T follicular helper cell (primary cell): ENCODE measurements around the gene RNF169.
"Not testable (repeated sequence)": the region's sequence is repeated elsewhere in the genome, so short reads cannot be mapped to it uniquely, and the experiment has no call there.

Source experiments
- DNase-seq: peaks from one replicate; pipeline ENCODE4 v3.0.0-alpha.2; 2020; ENCODE audit warnings: low read depth

Gene RNF169

DNA sequence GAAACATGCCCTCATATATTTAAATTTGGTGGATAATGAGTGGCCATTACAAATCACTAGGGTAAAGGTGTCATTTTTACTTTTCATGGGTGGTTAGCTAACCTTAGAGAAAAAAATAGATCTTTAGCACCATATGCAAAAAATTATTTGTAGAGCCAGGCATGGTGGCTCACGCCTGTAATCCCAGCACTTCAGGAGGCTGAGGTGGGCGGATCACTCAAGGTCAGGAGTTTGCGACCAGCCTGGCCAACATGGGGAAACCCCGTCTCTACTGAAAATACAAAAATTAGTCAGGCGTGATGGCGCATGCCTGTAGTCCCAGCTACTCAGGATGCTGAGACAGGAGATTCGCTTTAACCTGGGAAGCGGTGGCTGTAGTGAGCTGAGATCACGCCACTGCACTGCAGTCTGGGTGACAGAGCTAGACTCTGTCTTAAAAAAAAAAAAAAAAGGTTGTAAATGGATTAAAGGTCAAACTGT, 19.6 kb downstream of the RNF169 start:
- DNase-seq: not testable (repeated sequence)

DNA sequence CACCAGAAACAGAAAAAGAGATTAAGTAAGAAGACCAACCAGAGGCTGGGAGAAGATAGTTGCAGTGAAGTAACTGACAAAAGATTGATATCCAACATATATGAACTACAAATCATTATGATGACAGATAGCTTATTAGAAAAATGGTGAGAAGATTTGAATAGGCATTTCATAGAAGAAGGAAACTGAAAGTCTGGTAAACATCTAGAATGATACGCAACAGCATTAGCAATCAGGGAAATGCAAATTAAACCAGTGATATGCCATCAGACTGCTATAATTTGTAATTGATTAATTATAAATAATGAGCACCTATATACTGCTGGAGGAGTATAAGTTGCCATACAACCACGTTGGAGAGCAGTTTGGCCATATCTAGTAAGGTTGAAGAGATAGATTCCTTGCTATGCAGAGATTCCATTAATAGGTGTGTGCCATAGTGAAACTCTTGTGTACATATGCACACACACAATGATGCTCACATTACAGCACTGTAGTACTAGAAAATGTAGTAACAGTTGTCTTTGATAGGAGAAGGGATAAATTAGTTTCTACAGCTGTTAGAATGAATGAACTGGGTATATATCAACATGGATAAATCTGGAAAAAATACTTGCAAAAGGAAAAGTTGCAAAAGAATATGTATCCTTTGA, 20.5 kb downstream of the RNF169 start:
- no peak for DNase-seq

DNA sequence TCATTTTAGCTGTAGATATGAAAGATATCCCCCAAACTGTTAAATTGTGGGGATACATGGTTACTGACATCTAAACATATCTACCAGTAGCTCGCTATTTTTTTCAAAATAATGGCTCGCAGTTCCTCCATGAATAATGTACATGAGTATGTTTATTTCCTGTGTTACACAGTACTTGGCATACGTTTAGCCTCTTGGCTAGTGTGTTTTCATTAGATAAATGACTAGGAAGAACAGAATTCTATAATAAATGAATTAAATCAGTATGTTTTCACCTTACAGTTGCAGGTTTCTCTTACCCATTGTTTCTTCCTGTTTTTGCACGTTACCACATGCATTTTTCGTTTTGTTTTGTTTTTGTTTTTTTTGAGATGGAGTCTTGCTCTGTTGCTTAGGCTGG, 21.8 kb downstream of the RNF169 start:
- DNase-seq: no peak

DNA sequence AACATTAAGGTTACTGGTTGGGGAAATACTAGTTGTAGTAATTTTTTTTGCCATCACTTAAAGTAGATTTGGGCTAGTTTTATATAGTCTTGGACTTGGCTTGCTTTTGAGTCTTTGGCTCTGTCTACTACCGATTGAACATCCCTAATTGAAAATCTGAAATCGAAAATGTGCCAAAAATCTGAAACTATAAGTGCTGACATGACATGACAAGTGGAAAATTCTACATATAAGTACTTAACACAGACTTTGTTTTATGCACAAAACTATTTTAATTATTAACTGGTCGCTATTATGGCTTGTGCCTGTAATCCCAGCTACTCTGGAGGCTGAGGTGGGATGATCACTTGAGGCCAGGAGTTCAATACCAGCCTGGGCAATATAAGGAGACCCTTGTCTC, 22.5 kb downstream of the RNF169 start:
- DNase-seq: no peak

- DNase-seq: no peak
Measured at GRCh38 chr11:74773476-74773875, 24.8 kb downstream of the RNF169 start.

- DNase-seq: no peak
Measured at GRCh38 chr11:74775762-74776161, 27.1 kb downstream of the RNF169 start.

GRCh38 chr11:74776546-74776945, 27.9 kb downstream of the RNF169 start:
- DNase-seq: no peak

DNA sequence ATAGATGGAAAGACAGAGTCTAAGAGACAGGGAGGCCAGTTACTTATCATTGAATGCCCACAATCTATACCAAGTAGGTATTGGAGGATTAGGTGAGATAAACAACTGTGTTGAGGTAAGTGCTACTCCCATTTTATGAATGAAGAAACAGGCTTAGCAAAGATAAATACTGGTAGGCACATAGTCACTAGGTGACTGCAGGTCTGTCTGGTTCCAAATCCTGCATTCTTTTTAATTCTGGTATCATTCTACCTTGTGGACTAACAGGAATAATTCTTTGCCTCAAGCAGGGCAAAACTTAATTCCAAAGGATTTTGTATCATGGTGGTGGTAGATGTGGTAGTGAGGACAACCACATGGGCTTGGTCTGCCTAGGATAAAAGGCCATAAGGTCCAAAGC, 28.4 kb downstream of the RNF169 start:
- no peak for DNase-seq

DNA sequence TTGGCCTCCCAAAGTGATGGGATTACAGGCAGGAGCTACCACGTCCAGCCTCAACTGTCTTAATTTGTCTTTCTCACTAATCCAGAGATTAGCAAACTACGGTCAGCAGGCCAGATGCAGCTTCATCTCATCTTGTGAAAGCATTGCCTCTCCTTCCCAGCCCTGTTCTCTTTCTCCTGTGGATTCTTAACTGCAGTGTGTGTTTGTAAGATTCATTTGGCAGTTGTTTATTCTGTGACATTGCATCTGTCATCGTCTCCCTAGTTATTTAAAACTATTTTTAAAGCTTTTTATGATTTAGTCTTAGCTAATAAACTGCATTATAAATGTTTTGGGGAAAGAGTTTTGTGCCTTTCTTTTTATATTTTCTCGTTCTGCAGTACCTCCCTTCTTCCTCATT, 29.2 kb downstream of the RNF169 start:
- no peak for DNase-seq

- DNase-seq: no peak
Measured at GRCh38 chr11:74778581-74778980, 29.9 kb downstream of the RNF169 start.

DNA sequence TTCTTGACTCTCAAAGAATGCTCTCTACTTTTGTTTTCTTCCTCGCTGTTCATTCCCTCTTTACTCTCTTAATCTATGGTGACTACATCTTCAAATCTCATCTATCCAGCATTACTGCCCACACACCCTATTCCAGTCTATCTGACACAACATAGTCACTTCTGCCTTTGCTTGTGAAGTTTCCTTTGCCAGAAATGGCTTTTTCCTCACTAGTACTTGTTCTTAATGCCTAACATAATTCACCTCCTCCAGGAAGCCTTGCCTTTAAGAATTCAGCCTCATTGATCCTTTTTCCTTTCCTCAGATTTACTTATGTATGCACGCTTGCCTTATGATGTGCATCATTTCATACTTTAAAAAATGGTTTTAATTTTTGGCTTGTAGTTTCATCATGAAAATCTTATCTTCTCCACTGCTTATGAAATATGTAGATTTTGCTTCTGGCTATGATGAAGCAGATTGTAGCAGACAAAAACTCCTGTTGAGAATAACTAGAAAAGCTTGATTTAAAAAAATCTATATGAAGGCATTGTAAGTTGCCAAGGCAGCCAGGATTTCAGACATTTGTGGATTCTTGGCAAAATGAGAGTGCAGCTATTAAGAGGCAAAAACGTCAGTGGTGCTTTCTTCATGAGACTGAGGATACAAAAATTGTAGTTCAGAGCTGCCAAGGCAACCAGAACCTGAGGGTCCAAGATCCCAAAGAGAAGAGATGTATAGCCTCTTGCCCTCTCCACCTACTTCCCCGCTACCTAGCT, 31.8 kb downstream of the RNF169 start:
- no peak for DNase-seq

DNA sequence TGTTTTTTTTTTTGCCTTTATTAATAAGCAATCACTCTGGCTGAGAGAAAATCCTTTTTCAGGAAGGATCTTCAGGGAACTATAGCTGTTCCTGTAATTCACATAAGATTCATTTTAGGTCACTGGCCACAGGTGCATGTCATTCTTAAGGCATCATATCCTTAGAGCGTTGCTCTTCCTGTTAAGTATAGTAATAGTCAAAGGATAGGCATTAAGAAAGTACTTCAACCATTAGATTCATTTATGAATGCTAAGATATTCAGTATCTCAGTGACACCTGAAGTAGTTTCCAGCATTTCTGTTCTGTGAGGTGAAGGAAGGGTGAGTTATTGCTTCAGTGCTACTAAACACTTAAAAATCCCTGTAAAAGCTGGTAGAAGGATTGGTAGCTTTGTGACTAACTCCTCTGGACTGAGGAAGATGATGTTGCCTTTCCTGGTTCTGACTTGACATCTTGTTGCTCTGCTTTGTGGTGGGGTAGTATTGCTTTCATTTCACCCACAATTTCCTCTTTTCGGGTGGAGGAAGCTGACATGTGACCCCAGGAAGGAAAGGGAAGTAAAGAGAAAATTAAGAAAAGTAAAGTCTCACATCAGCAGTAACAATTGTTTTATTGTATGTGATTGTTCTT, 34.7 kb downstream of the RNF169 start:
- DNase-seq: no peak

DNA sequence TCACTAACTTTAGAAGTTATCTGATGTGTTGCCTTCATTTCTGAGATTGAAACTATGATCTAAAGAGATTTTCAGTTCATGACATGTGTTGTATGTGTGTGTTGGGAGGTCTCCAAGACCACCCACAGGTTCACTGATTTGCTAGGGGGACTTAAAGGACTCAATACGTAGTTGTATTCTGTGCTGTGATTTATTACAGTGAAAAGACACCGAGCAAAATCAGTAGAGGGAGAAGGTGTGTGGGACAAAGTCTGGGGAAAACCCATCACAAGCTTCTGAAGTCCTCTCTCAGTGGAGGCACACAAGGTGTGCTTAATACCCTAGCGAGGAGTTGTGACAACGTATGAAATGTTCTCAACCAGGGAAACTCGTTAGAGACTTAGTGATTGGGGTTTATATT, 35.6 kb downstream of the RNF169 start:
- DNase-seq: no peak

GRCh38 chr11:74784726-74785125, 36.1 kb downstream of the RNF169 start:
- DNase-seq: no peak

GRCh38 chr11:74786574-74786973, 37.9 kb downstream of the RNF169 start:
- DNase-seq: no peak

DNA sequence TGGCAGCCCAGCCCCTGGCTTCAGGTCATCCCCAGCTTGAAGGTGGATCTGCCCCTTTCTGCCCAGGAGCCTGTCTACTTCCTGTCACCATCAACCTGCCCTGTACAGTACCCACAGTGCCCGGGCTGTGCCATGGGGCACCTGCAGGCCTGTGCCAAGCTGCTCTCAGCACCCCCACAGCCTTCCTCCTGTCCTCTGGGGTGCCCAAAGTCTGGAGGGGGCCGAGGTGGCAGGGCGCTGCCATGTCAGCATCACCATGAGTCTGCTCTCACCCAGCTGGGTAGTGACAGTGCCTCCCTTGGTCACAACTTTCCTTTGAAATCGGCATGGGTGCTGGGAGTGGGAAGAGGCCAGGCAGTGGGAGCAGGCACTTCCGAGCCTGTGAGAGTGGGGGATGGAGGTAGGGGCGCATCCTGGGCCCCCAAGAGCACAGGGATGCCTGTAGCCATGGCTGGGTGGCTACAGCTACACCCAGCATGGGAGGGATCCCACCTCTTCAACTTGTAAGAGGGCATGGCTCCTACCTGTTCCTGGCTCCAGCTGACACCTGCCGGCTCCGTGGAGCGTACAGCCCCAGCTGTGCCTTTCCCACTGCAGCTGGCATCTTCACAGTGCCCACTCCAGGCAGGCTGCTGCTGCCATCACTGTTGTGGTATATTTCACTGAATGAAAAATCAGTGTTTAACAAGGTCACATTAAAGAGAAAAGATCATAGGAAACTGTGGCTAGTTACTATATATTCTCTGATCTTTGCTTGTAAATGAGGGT, 42.9 kb downstream of the RNF169 start:
- no peak for DNase-seq

GRCh38 chr11:74806267-74806666, 57.6 kb downstream of the RNF169 start:
- DNase-seq: no peak

- no peak for DNase-seq
Measured at GRCh38 chr11:74809801-74810200, 61.2 kb downstream of the RNF169 start.

DNA sequence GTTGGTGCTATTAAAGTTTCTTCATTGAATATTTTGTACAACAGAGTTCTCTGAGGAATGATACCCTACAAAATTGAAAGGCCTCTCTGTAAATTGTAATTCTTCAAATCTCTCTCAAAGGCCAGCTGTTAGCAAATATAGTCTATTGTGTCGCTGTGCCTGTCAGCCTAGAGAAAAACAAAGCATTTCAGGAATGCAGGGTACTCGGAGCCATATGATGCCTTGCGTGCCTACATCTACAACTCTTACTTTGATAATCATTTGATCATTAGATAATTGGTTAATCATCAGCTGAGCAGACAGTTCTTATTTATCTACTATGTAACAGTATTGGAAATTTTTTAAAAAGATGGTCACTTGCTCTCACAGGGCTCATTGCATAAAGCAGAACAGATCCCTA, 67.3 kb downstream of the RNF169 start:
- no peak for DNase-seq

GRCh38 chr11:74816664-74817063, 68.0 kb downstream of the RNF169 start:
- DNase-seq: no peak

DNA sequence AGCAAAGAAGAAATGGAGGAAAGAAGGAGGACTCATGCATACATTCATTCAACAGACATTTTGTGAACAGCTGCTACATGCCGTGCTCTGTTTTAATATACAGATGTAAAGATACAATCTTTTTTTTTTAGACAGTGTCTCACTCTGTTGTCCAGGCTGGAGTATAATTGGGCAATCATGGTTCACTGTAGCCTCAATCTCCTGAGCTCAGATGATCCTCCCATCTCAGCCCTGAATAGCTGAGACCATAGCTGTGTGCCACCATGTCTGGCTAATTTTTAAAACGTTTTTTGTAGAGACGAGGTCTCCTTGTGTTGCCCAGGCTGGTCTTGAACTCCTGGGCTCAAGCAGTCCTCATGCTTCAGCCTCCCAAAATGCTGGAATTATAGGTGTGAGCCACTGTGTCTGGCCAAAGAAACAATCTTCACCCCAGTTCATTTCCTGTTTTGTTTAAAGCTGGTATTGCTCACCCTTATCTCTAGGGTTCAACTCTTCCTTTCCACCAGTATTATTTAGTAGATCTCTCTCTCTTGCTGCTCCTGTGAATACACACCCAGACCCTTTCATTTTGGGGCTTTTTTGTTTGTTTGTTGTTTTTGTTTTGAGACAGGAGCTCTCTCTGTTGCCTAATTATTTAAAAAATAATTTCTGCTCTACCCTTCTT, 69.8 kb downstream of the RNF169 start:
- DNase-seq: no peak

DNA sequence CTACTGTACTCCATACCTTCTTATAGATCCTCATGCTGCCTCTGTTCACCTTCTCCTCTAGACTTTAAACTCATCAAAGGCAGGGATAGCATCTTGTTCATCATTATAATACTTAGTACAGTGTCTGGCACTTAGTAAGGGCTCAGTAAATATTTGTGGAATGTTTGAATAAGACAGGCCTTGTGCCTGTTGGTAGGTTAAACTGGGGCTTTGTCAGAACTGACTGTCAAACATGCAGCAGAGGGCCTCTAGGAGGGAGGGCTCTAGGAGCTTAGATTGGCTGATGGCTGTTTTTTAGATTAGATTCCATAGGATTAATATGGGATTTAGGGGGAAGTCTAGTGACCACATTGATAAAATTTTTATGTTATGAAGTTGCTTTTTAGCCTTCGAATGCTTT, 70.8 kb downstream of the RNF169 start:
- no peak for DNase-seq
